Measurements from ENCODE around the gene LRRC74B.

DNA sequence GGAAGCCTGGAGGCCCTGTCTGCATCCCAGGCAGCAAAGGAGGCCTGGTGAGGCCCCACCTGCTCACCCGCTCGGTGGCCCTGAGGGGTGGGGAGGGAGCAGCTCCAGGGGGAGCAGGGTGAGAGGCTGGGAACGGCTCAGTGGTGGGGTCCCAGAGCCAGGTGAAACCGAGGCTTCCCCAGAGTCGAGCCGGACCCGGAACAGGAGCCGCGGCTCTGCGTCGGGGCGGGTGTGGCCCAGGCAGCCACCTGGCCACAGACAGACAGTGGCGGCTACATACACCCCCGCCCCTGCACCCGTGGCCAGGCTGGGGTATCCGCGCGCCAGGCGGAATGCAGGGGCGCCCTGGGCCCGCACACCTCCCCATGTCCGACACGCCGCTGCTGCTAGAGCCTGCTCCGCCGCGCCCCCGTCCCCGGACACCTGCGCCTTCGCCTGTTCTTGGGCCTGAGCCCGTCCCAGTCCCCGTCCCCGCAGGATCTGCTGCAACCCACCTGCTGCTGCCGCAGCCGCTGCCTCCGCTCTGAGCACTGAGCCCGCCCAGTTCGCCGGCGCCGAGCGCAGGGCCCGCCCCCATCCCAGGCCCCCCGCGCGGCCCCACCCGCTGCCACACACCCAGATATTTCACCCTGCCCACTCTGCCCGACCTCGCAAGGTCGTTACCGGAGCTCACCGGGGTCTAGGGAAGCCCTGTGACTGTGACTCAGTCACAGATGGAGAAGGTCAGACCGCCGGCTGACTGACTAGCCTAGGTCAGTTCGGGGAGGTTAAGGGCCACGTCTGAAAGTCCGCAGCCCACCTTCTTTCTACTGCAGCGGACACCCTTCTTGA lies 13.5 kb upstream of the LRRC74B start, which contains the start of gene SLC7A4:
- TF ChIP-seq, protein P1, sequence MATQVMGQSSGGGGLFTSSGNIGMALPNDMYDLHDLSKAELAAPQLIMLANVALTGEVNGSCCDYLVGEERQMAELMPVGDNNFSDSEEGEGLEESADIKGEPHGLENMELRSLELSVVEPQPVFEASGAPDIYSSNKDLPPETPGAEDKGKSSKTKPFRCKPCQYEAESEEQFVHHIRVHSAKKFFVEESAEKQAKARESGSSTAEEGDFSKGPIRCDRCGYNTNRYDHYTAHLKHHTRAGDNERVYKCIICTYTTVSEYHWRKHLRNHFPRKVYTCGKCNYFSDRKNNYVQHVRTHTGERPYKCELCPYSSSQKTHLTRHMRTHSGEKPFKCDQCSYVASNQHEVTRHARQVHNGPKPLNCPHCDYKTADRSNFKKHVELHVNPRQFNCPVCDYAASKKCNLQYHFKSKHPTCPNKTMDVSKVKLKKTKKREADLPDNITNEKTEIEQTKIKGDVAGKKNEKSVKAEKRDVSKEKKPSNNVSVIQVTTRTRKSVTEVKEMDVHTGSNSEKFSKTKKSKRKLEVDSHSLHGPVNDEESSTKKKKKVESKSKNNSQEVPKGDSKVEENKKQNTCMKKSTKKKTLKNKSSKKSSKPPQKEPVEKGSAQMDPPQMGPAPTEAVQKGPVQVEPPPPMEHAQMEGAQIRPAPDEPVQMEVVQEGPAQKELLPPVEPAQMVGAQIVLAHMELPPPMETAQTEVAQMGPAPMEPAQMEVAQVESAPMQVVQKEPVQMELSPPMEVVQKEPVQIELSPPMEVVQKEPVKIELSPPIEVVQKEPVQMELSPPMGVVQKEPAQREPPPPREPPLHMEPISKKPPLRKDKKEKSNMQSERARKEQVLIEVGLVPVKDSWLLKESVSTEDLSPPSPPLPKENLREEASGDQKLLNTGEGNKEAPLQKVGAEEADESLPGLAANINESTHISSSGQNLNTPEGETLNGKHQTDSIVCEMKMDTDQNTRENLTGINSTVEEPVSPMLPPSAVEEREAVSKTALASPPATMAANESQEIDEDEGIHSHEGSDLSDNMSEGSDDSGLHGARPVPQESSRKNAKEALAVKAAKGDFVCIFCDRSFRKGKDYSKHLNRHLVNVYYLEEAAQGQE (IDR thresholded peaks at IDR 0.05): no peak
- TF ChIP-seq NFE2L2 (conservative IDR thresholded peaks at IDR 0.05; ENCODE audit: low read length): no peak
- TF ChIP-seq, protein P2, sequence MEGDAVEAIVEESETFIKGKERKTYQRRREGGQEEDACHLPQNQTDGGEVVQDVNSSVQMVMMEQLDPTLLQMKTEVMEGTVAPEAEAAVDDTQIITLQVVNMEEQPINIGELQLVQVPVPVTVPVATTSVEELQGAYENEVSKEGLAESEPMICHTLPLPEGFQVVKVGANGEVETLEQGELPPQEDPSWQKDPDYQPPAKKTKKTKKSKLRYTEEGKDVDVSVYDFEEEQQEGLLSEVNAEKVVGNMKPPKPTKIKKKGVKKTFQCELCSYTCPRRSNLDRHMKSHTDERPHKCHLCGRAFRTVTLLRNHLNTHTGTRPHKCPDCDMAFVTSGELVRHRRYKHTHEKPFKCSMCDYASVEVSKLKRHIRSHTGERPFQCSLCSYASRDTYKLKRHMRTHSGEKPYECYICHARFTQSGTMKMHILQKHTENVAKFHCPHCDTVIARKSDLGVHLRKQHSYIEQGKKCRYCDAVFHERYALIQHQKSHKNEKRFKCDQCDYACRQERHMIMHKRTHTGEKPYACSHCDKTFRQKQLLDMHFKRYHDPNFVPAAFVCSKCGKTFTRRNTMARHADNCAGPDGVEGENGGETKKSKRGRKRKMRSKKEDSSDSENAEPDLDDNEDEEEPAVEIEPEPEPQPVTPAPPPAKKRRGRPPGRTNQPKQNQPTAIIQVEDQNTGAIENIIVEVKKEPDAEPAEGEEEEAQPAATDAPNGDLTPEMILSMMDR (IDR thresholded peaks at IDR 0.05): no peak
- no peak for TF ChIP-seq POLR2AphosphoS2 (conservative IDR thresholded peaks at IDR 0.05; ENCODE audit: low read length)
- TF ChIP-seq HOXA7 (CRISPR knock-in tag; IDR thresholded peaks at IDR 0.05): no peak
